ENCODE measurements around the gene ALDH5A1. TPM values are rescaled to one million over a fixed set of nuclear protein-coding genes. Genes with fewer than 3 reads are reported as not detected.

The ALDH5A1 gene
- total and polyA plus RNA-seq, 8 donors = 2.1 to 9.2 (median 5.9) TPM

DNA sequence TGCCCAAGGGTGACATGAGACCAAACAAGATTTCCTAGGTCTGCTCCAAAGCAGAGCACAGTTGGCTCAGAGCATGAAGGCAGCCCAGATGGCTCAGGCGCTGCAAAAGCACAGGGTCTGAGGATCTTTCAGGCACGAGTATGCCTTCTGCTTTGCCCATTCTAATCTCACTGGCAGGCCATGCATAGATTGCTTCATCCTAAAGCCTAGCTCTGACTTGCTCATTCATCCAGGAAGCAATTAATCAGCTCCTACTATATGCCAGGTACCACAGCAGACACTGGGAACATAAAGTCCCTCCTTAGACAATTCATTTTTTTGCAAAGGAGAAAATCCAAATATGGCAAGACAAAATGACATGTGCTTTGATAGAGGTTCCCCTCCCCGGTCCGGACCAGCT is 36.6 kb upstream of the ALDH5A1 start:
- Histone ChIP-seq H3K36me3 (no peaks in the 10 kb centered on the region), H3K27ac (no peak overlapping the region), H3K9me3 (no peaks in the 10 kb centered on the region), H3K4me3 (no peak overlapping the region), H3K4me1 (no peaks in the 10 kb centered on the region), H3K27me3 (no peaks in the 10 kb centered on the region)
- DNase-seq (no peak), FAIRE-seq (no peak), ATAC-seq (no peak)
- 46 to 52% methylated on average over 4 of the region's 4 CpGs for WGBS, 2 donors
- intact Hi-C loops (cut with DNase I) = no loop called here
- TF ChIP-seq, protein P1, sequence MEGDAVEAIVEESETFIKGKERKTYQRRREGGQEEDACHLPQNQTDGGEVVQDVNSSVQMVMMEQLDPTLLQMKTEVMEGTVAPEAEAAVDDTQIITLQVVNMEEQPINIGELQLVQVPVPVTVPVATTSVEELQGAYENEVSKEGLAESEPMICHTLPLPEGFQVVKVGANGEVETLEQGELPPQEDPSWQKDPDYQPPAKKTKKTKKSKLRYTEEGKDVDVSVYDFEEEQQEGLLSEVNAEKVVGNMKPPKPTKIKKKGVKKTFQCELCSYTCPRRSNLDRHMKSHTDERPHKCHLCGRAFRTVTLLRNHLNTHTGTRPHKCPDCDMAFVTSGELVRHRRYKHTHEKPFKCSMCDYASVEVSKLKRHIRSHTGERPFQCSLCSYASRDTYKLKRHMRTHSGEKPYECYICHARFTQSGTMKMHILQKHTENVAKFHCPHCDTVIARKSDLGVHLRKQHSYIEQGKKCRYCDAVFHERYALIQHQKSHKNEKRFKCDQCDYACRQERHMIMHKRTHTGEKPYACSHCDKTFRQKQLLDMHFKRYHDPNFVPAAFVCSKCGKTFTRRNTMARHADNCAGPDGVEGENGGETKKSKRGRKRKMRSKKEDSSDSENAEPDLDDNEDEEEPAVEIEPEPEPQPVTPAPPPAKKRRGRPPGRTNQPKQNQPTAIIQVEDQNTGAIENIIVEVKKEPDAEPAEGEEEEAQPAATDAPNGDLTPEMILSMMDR (IDR thresholded peaks at IDR 0.05) = no peak

DNA sequence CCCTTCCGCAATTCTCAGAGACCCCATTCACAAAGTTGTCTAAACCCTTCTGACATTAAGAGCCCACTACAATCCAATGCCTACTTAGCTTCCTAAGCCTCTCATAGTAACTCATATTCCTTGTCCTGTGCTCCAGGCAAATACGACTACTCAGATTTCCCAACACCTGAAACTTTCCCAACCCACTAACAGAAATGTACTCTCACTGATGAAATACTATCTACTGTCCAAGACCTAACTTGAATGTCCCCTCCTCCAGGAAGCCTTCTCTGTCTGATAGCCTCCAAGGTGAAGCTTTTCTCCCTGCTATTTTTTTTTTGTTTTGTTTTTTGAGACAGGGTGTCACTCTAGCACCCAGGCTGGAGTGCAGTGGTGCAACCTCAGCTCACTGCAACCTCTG is 35.8 kb upstream of the ALDH5A1 start:
- Histone ChIP-seq H3K36me3 (no peaks in the 10 kb centered on the region), H3K27ac (no peak overlapping the region), H3K9me3 (no peaks in the 10 kb centered on the region), H3K4me3 (no peak overlapping the region), H3K4me1 (no peaks in the 10 kb centered on the region), H3K27me3 (no peaks in the 10 kb centered on the region)
- intact Hi-C loops (cut with DNase I) = no loop called here
- ATAC-seq = no peak
- TF ChIP-seq, protein P1 (IDR thresholded peaks at IDR 0.05) = no peak
- no peak for FAIRE-seq
- DNase-seq = no peak
- WGBS, 2 donors = 88 to 90% methylated on average over 2 of the region's 2 CpGs

DNA sequence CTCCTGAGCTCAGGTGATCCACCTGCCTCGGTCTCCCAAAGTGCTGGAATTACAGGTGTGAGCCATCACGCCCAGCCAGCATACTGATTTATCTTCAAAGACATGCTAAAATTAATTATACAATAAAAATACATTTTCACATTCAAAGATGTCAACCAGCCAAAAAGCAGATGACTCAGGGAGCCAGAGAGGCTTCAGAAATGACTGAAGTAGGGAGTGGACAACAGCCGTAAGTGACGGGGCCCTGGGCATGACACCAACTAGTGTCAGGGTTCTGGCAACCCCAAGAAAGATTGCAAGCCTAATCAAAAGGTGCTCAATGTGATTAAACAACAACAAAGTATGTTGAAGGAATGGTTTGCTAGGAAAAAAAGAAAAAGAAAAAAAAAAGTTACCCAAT is 33.8 kb upstream of the ALDH5A1 start:
- no peaks in the 10 kb centered on the region for H3K9me3 ChIP-seq
- no peak overlapping the region for H3K27ac ChIP-seq
- H3K36me3 ChIP-seq = no peaks in the 10 kb centered on the region
- DNase-seq (no peak), ATAC-seq (no peak), FAIRE-seq (no peak)
- no peaks in the 10 kb centered on the region for H3K4me1 ChIP-seq
- H3K4me3 ChIP-seq = no peak overlapping the region
- no peaks in the 10 kb centered on the region for H3K27me3 ChIP-seq
- intact Hi-C loops (cut with DNase I) = no loop called here
- TF ChIP-seq, protein P1 (IDR thresholded peaks at IDR 0.05) = no peak
- 85% methylated on average over 4 of the region's 4 CpGs for WGBS, 2 donors

DNA sequence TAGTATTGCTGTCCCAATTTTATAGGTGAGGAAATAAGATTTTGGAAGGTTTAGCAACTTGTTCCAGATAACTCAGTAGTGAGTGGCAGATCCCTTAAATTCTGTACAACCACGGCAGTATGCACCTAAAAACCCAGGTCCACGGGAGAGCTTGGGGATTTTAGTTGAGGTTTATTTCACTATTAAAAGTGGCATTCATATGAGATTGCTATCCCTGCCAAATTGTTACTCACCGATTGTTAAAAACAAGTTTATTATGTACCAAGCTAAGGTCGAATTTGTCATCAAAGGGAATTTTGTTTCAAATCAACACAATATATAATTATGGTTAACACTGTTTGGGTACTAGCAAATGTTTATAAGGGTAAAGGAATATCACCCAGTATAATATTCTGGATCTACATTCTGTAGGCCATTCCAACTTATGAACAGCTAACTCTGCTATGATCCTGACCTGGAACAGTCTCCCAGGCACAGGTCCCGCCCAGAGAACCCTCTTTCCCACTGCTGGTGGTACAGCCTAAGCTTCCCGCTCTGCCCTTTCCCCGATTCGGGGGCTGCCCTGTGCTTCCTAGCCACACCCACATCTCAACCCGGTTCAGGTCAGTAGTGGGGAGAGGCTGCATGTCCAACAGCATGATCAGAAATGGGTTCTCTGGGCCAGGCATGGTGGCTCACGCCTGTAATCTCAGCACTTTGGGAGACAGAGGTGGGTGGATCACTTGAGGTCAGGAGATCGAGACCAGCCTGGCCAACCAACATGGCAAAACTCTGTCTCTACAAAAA is 30.3 kb upstream of the ALDH5A1 start:
- ATAC-seq (no peak), FAIRE-seq (no peak), DNase-seq (no peak)
- no peaks in the 10 kb centered on the region for H3K27me3 ChIP-seq
- intact Hi-C loops (cut with DNase I) = no loop called here
- no peaks in the 10 kb centered on the region for H3K4me1 ChIP-seq
- H3K36me3 ChIP-seq = no peaks in the 10 kb centered on the region
- WGBS, 2 donors = 81 to 89% methylated on average over 11 of the region's 11 CpGs
- no peak overlapping the region for H3K27ac ChIP-seq
- TF ChIP-seq, protein P1 (IDR thresholded peaks at IDR 0.05) = no peak
- H3K4me3 ChIP-seq = no peak overlapping the region
- no peaks in the 10 kb centered on the region for H3K9me3 ChIP-seq

DNA sequence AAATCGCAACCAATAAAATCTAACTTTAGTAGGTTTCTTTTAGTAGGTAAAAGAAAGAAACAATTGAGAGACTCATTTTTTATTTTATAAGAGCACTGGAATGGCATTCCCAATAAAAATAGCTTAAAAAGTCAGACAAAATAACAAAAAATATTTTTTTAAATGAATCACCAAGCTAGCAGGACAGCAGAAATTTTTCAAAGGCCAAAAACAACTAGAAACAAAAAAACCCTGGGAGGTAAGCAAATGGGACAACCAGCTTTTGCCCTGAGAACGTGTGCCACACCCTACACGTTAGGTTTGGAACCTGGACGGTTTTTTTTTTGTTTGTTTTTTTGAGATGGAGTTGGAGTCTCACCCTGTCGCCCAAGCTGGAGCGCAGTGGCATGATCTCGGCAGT is 25.0 kb upstream of the ALDH5A1 start:
- no peak overlapping the region for H3K4me3 ChIP-seq
- DNase-seq = no peak
- FAIRE-seq = no peak
- TF ChIP-seq, protein P1 (IDR thresholded peaks at IDR 0.05) = no peak
- no peaks in the 10 kb centered on the region for H3K36me3 ChIP-seq
- no peak for ATAC-seq
- intact Hi-C loops (cut with DNase I) = no loop called here
- H3K9me3 ChIP-seq = no peaks in the 10 kb centered on the region
- H3K27ac ChIP-seq = no peak overlapping the region
- no peaks in the 10 kb centered on the region for H3K4me1 ChIP-seq
- no peaks in the 10 kb centered on the region for H3K27me3 ChIP-seq
- WGBS, 2 donors = 84 to 92% methylated on average over 7 of the region's 7 CpGs

Data from pancreas (tissue), 10 donors.